Thyroid gland (tissue), 4 donors: ENCODE measurements around the gene PTPRN2. TPM values are rescaled to one million over a fixed set of nuclear protein-coding genes. Genes with fewer than 3 reads are reported as not detected.

Experiments
- DNase-seq, 2 donors: peaks; one replicate each; pipeline ENCODE4 v3.0.0-alpha.2; 2019
- H3K27ac ChIP-seq, 3 donors: fragments of 200-600 bp; sonication (generic); 1 replicate in 2 of 3; 2 replicates in 1 of 3; pipeline ENCODE4 v1.5.1; 2016 to 2019; ENCODE audit warnings: mild to moderate bottlenecking in 1 of 3, moderate library complexity in 1 of 3
- H3K27me3 ChIP-seq: fragments of 200-600 bp; sonication (generic); one replicate; pipeline ENCODE4 v1.5.1; 2019
- H3K36me3 ChIP-seq, 2 donors: fragments of 200-600 bp; sonication (generic); one replicate each; pipeline ENCODE4 v1.5.1; 2016 to 2019
- H3K4me1 ChIP-seq, 2 donors: fragments of 200-600 bp; sonication (generic); one replicate each; pipeline ENCODE4 v1.5.1; 2017 to 2019
- H3K4me3 ChIP-seq, 3 donors: fragments of 200-600 bp; sonication (generic); replicated peaks in 1 of 3; 1 replicate in 2 of 3; 2 replicates in 1 of 3; pipeline ENCODE4 v1.5.1; 2016; ENCODE audit warnings: mild to moderate bottlenecking in 1 of 3
- H3K9me3 ChIP-seq: fragments of 200-600 bp; sonication (generic); one replicate; pipeline ENCODE4 v1.5.1; 2017
- POLR2A ChIP-seq, 2 donors: fragments of 450-650 bp; IDR thresholded peaks; one replicate each; pipeline ENCODE4 v1.6.1; 2017; ENCODE audit warnings: antibody characterized with exemption in 2 of 2, mild to moderate bottlenecking in 2 of 2, moderate library complexity in 1 of 2
- WGBS, 2 donors: methylation state at CpG; one replicate each; pipeline ENCODE4 v1.1.5; 2017; 5-methylcytosine and 5-hydroxymethylcytosine counted together
- intact Hi-C: fragments of 100-400 bp; cut with DNase I; formaldehyde crosslinking; loops from one replicate; pipeline ENCODE4 v1.15.1; 2023
- total RNA-seq, 4 donors: library from RNA; depleted of rRNA; stranded (reverse); fragments of >200 nt; gene quantifications; one replicate each; pipeline ENCODE4 v1.2.3, GENCODE V29; 2016
- TF ChIP-seq, protein P1 (sequence below), 6 experiments: fragments of 200-600 bp in 3 of 6; fragments of 450-650 bp in 3 of 6; sonication (generic) in 3 of 6; IDR thresholded peaks; one replicate each; pipeline ENCODE4 v1.5.1; 2016 to 2019; ENCODE audit warnings: antibody characterized with exemption in 6 of 6, mild to moderate bottlenecking in 2 of 6, inconsistent platforms in 1 of 6, moderate library complexity in 1 of 6

PTPRN2 gene
- total RNA-seq, 4 donors from 2014 or later, result 4.2 to 9.9 (median 7.7) TPM

DNA sequence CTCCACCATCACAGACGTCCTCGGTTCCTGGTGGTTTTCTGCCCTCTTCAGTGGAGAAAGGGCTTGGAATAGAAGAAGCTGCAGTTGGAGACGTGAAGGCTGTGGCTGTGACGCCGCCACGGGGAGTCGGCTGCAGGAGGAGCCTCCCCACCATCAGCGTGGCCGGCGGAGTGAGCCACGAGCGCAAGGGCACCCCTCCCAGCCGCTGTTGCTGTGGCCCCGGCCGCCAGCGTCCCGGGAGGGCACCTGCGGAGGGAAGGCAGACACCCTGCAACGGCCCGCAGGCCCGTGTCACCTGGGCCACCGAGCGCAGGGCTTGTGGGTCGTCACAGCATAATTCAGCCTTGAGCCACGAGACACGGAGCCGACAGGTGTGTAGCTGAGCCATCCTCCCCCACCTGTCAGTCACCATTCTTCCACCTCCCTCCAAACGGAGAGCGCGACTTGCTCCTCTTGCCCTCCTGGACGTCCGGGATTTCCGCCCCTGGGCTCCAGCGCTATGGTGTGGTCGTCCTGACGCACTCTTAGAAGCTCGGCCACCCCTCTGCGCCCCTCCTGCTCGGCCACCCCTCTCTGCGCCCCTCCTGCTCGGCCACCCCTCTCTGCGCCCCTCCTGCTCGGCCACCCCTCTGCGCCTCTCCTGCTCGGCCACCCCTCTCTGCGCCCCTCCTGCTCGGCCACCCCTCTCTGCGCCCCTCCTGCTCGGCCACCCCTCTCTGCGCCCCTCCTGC lies 102.7 kb downstream of the PTPRN2 start:
- intact Hi-C loops, result no loop called here
- WGBS, 2 donors, result 95% methylated on average over 25 to 45 of the region's 50 CpGs
- TF ChIP-seq, protein P1, sequence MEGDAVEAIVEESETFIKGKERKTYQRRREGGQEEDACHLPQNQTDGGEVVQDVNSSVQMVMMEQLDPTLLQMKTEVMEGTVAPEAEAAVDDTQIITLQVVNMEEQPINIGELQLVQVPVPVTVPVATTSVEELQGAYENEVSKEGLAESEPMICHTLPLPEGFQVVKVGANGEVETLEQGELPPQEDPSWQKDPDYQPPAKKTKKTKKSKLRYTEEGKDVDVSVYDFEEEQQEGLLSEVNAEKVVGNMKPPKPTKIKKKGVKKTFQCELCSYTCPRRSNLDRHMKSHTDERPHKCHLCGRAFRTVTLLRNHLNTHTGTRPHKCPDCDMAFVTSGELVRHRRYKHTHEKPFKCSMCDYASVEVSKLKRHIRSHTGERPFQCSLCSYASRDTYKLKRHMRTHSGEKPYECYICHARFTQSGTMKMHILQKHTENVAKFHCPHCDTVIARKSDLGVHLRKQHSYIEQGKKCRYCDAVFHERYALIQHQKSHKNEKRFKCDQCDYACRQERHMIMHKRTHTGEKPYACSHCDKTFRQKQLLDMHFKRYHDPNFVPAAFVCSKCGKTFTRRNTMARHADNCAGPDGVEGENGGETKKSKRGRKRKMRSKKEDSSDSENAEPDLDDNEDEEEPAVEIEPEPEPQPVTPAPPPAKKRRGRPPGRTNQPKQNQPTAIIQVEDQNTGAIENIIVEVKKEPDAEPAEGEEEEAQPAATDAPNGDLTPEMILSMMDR (IDR thresholded peaks at IDR 0.05), result no peak
- TF ChIP-seq POLR2A (IDR thresholded peaks at IDR 0.05), result no peak
- Histone ChIP-seq H3K4me1 (no peaks in the 10 kb centered on the region), H3K27ac (no peak overlapping the region), H3K4me3 (no peak overlapping the region), H3K36me3 (no peaks in the 10 kb centered on the region), H3K9me3 (no peaks in the 10 kb centered on the region), H3K27me3 (no peaks in the 10 kb centered on the region)
- DNase-seq, result no peak

DNA sequence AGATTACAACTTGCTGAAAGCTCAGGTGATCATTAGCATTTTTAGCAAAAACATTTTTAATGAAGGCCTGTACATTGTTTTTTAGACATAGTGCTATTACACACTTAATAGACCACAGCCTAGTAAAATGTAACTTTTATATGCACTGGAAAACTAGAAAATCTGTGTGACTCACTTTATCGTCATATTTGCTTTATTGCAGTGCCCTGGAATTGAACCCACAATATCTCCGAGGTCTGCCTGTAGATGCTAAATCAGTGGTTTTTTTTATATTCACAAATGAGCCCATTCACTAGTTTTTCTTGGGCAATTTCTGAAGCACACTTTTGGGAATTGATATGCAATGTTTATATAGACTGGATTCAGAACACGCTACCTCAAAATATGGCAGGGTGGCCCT lies 105.1 kb downstream of the PTPRN2 start:
- no peak overlapping the region for H3K4me3 ChIP-seq
- no peaks in the 10 kb centered on the region for H3K9me3 ChIP-seq
- no peak overlapping the region for H3K27ac ChIP-seq
- 84 to 85% methylated on average over 3 of the region's 3 CpGs for WGBS, 2 donors
- intact Hi-C loops, result no loop called here
- no peaks in the 10 kb centered on the region for H3K4me1 ChIP-seq
- no peaks in the 10 kb centered on the region for H3K27me3 ChIP-seq
- DNase-seq, result no peak
- H3K36me3 ChIP-seq, result no peaks in the 10 kb centered on the region
- no peak for TF ChIP-seq POLR2A (IDR thresholded peaks at IDR 0.05)
- TF ChIP-seq, protein P1 (IDR thresholded peaks at IDR 0.05), result no peak

DNA sequence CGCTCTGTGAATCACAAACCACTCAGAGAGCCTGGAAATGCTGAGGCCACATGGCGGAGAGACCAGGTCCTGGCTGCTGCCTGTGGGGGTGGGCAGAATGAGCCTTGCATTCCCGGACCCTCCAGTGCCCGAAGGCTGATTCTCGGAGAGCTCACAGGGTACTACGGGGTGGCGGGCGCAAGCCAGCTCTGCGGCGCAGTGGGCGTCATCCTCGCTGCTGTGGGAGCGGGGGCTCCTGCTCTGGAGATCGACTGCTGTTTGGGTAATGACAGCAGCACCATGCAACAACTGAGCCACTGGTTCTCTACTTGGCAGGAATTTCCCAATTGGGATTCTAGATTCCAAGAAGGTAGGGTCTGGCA lies 108.0 kb downstream of the PTPRN2 start:
- 81 to 95% methylated on average over 14 of the region's 14 CpGs for WGBS, 2 donors

DNA sequence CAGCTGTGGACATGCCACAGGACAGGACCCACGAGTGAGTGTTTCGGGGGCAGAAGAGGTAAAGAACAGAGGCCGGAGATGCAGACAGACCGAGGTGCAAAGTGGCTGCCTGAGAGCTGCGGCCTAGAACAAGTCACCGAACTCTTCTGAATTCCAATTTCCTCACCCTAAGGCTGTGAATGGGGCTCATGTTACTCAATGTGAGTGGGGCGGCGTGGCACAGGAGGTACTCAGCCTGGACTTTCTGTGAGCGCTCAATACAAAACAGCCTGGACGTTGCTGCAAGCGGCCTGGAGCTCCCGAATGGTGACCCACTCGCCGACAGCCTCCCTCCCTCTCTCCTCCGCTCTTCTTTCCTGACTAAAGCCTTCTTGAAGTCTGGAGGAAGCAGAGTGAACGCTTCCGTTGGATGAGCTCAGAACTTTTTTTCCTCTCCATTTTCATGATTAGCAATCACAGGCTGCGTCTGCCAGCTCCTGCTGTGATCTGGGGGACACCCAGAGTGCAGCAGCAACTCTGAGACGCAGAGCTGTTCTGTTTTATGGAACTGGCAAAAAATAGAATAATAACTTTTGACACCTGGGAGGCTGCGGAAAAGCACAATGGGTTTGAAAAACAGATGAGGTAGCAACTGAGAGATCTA lies 108.5 kb downstream of the PTPRN2 start:
- 73 to 77% methylated on average over 20 of the region's 20 CpGs for WGBS, 2 donors
- intact Hi-C loops, result no loop called here
- Histone ChIP-seq H3K36me3 (no peaks in the 10 kb centered on the region), H3K4me1 (no peaks in the 10 kb centered on the region), H3K4me3 (no peak overlapping the region), H3K27ac (no peak overlapping the region), H3K9me3 (no peaks in the 10 kb centered on the region), H3K27me3 (no peaks in the 10 kb centered on the region)
- no peak for DNase-seq
- TF ChIP-seq POLR2A (IDR thresholded peaks at IDR 0.05), result no peak

More for the DNA sequence above, 108.0 kb downstream of the PTPRN2 start:
- no peak overlapping the region for H3K4me3 ChIP-seq
- H3K9me3 ChIP-seq, result no peaks in the 10 kb centered on the region
- no peak overlapping the region for H3K27ac ChIP-seq
- no peaks in the 10 kb centered on the region for H3K4me1 ChIP-seq
- no peaks in the 10 kb centered on the region for H3K27me3 ChIP-seq
- H3K36me3 ChIP-seq, result no peaks in the 10 kb centered on the region
- TF ChIP-seq, protein P1 (IDR thresholded peaks at IDR 0.05), result no peak
- TF ChIP-seq POLR2A (IDR thresholded peaks at IDR 0.05), result no peak
- DNase-seq, result no peak
- intact Hi-C loops, result no loop called here

DNA sequence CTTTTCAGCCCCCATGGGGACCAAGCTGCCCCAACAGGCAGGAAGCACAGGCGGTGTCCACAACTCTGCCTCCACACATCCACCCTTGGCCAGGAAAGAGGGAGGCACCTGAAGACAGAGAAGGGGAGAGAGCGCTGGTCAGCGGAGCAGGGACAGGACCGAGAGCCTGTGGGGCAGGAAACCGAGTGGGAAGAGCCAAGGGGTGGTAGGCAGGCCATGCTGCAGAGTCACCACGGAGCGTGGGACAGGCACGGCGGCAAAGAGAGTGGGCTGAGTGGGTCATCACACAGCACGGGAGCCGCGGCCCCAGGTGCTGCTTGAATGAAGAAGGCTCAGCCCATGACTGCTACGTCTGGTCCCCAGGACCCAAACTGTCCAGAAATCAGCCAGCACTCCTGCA lies 109.8 kb downstream of the PTPRN2 start:
- H3K27me3 ChIP-seq, result no peaks in the 10 kb centered on the region
- no peaks in the 10 kb centered on the region for H3K36me3 ChIP-seq
- no peak for DNase-seq
- no peaks in the 10 kb centered on the region for H3K9me3 ChIP-seq
- H3K4me1 ChIP-seq, result no peaks in the 10 kb centered on the region
- 79 to 81% methylated on average over 13 of the region's 13 CpGs for WGBS, 2 donors
- no peak overlapping the region for H3K4me3 ChIP-seq
- TF ChIP-seq POLR2A (IDR thresholded peaks at IDR 0.05), result no peak
- TF ChIP-seq, protein P1 (IDR thresholded peaks at IDR 0.05), result no peak
- intact Hi-C loops, result no loop called here
- H3K27ac ChIP-seq, result no peak overlapping the region
